ENCODE measurements around the gene NSUN4.
"Not testable (repeated sequence)": the region's sequence is repeated elsewhere in the genome, so short reads cannot be mapped to it uniquely, and the experiment has no call there.

NSUN4 gene

GRCh38 chr1:46352363-46352762 lies 11.8 kb downstream of the NSUN4 start:
- H3K4me1 ChIP-seq (ENCODE audit: control insufficient read depth, low read length): peaks cover 10% of the 10 kb centered on the region
- H3K27ac ChIP-seq (ENCODE audit: low read depth, low read length): no peak overlapping the region
- no peaks in the 10 kb centered on the region for H3K9me2 ChIP-seq (replicated peaks; ENCODE audit: control insufficient read depth, low read length)
- H4K20me1 ChIP-seq (ENCODE audit: control insufficient read depth, insufficient read depth, low read depth, low read length): no peaks in the 10 kb centered on the region
- no peaks in the 10 kb centered on the region for H3K27me3 ChIP-seq (ENCODE audit: control insufficient read depth, low read length)
- H3K9me3 ChIP-seq (ENCODE audit: control insufficient read depth, insufficient read depth, low read length): no peaks in the 10 kb centered on the region
- TF ChIP-seq CTCF (IDR thresholded peaks at IDR 0.05; ENCODE audit: low read depth, low read length, poor library complexity, severe bottlenecking) (no peak), EZH2phosphoT487 (IDR thresholded peaks at IDR 0.05; ENCODE audit: borderline replicate concordance, low read length) (no peak)
- no peak overlapping the region for H3K4me3 ChIP-seq (ENCODE audit: low read length)
- peaks cover 75% of the 10 kb centered on the region for H3K36me3 ChIP-seq (ENCODE audit: control insufficient read depth, low read length)
- peaks cover 28% of the 10 kb centered on the region for H3K79me2 ChIP-seq (ENCODE audit: control insufficient read depth, low read length)
- H3K4me2 ChIP-seq (ENCODE audit: low read length): no peak overlapping the region
- H3F3A ChIP-seq (ENCODE audit: control insufficient read depth, insufficient read depth): peaks cover 4% of the 10 kb centered on the region

GRCh38 chr1:46355920-46356319 lies 15.3 kb downstream of the NSUN4 start:
- H3F3A ChIP-seq (ENCODE audit: control insufficient read depth, insufficient read depth); H3K4me3 ChIP-seq (ENCODE audit: low read length); H3K27me3 ChIP-seq (ENCODE audit: control insufficient read depth, low read length); H3K9me3 ChIP-seq (ENCODE audit: control insufficient read depth, insufficient read depth, low read length); H3K27ac ChIP-seq (ENCODE audit: low read depth, low read length); H3K79me2 ChIP-seq (ENCODE audit: control insufficient read depth, low read length); H3K4me2 ChIP-seq (ENCODE audit: low read length); H3K4me1 ChIP-seq (ENCODE audit: control insufficient read depth, low read length); H4K20me1 ChIP-seq (ENCODE audit: control insufficient read depth, insufficient read depth, low read depth, low read length); H3K9me2 ChIP-seq (replicated peaks; ENCODE audit: control insufficient read depth, low read length): not testable (repeated sequence)
- peaks cover 57% of the 10 kb centered on the region for H3K36me3 ChIP-seq (ENCODE audit: control insufficient read depth, low read length)

GRCh38 chr1:46362158-46362557 lies 21.6 kb downstream of the NSUN4 start:
- Histone ChIP-seq H3K4me1 (ENCODE audit: control insufficient read depth, low read length) (no peaks in the 10 kb centered on the region), H3K4me2 (ENCODE audit: low read length) (no peak overlapping the region), H3F3A (ENCODE audit: control insufficient read depth, insufficient read depth) (0 out of 2 replicates have a peak, but pooled peaks cover 1% of the 10 kb centered on the region), H3K27me3 (ENCODE audit: control insufficient read depth, low read length) (no peaks in the 10 kb centered on the region), H3K4me3 (ENCODE audit: low read length) (no peak overlapping the region), H3K27ac (ENCODE audit: low read depth, low read length) (no peak overlapping the region), H3K36me3 (ENCODE audit: control insufficient read depth, low read length) (peaks cover 57% of the 10 kb centered on the region), H3K79me2 (ENCODE audit: control insufficient read depth, low read length) (no peaks in the 10 kb centered on the region), H4K20me1 (ENCODE audit: control insufficient read depth, insufficient read depth, low read depth, low read length) (peaks cover 3% of the 10 kb centered on the region; the same call in 1 of the 2 replicates), H3K9me3 (ENCODE audit: control insufficient read depth, insufficient read depth, low read length) (no peaks in the 10 kb centered on the region), H3K9me2 (replicated peaks; ENCODE audit: control insufficient read depth, low read length) (no peaks in the 10 kb centered on the region)
- TF ChIP-seq EZH2phosphoT487 (IDR thresholded peaks at IDR 0.05; ENCODE audit: borderline replicate concordance, low read length) (no peak), CTCF (IDR thresholded peaks at IDR 0.05; ENCODE audit: low read depth, low read length, poor library complexity, severe bottlenecking) (no peak)

GRCh38 chr1:46363121-46363520 lies 22.5 kb downstream of the NSUN4 start:
- no peaks in the 10 kb centered on the region for H3K79me2 ChIP-seq (ENCODE audit: control insufficient read depth, low read length)
- H3K36me3 ChIP-seq (ENCODE audit: control insufficient read depth, low read length): peaks cover 57% of the 10 kb centered on the region

More at GRCh38 chr1:46363121-46363520, 22.5 kb downstream of the NSUN4 start:
- H3K4me2 ChIP-seq (ENCODE audit: low read length): no peak overlapping the region
- no peaks in the 10 kb centered on the region for H3K4me1 ChIP-seq (ENCODE audit: control insufficient read depth, low read length)
- H3K27me3 ChIP-seq (ENCODE audit: control insufficient read depth, low read length): no peaks in the 10 kb centered on the region
- H3F3A ChIP-seq (ENCODE audit: control insufficient read depth, insufficient read depth): peaks cover 6% of the 10 kb centered on the region; the same call in 1 of the 2 replicates
- H3K9me2 ChIP-seq (replicated peaks; ENCODE audit: control insufficient read depth, low read length): no peaks in the 10 kb centered on the region
- H3K9me3 ChIP-seq (ENCODE audit: control insufficient read depth, insufficient read depth, low read length): no peaks in the 10 kb centered on the region
- H3K4me3 ChIP-seq (ENCODE audit: low read length): no peak overlapping the region
- TF ChIP-seq EZH2phosphoT487 (IDR thresholded peaks at IDR 0.05; ENCODE audit: borderline replicate concordance, low read length): no peak
- TF ChIP-seq CTCF (IDR thresholded peaks at IDR 0.05; ENCODE audit: low read depth, low read length, poor library complexity, severe bottlenecking): no peak
- H3K27ac ChIP-seq (ENCODE audit: low read depth, low read length): no peak overlapping the region
- H4K20me1 ChIP-seq (ENCODE audit: control insufficient read depth, insufficient read depth, low read depth, low read length): peaks cover 3% of the 10 kb centered on the region; the same call in 1 of the 2 replicates
